Right hindlimb (tissue), 1 donor: ENCODE data around the gene FGFR3.
A peak's percentile ranks its signal among the peaks of the same experiment; 100 is the strongest.

Source experiments
- DNase-seq: peaks from one replicate; pipeline ENCODE4 v3.0.0-alpha.2; 2018

The FGFR3 gene

DNA sequence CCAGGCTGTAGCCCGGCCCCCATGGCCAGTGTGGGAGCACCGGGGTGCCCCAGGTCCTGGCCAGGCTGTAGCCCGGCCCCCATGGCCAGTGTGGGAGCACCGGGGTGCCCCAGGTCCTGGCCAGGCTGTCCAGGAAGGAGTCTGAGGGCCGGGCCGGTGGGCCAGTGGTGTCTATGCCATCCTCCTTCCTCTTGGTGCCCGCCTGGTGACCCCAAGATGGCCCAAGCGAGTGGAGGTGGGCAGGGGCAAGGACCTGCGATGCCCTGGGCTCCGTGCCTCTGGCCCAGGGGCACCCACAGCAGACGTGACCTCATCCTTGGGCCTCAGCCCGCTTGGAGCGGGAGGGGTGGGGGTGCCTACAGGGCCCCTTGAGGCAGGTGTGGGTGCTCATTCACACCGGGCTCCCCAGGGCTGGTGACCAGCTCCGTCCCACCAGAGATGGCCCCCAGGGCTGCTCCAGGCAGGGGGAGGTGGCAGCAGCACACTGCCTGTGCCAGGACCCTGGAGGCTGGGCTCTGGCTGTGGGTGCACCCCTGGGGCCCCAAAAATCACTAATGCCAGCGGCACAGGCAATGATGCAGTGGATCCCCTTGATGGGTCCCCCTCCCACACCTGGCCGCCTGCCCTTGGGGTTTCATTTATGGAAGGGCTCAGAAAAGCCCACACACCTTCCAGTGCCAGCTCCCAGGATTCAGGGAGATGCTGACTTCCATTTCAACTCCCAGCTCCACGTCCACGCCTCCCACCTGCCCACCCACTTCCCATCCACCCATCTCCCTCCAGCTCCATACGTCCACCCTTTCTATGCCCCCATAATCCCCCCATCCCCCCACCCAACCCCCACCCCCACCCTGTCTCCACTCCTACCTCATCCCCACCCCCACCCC lies 36.0 kb upstream of the FGFR3 start:
- peak; percentile 27 for DNase-seq

DNA sequence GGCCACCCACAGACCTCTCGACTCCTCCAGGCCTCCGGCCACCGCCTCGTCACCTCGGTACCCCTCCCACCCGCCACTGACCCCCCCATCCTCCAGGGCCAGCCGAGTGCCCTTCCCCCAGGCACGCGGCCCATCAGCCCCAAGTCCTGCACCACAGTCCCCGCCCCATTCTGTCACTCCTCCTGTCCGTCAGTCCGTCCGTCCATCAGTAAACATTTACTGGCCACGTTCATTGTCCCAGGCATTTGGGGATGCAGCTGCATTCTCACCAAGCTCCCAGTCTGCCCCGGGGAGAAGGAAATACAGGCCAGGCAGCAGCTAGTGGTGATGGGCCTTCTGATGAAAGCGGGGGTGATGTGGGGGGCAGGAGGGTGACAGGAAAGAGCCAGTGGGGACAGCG lies 35.3 kb upstream of the FGFR3 start:
- DNase-seq: no peak

DNA sequence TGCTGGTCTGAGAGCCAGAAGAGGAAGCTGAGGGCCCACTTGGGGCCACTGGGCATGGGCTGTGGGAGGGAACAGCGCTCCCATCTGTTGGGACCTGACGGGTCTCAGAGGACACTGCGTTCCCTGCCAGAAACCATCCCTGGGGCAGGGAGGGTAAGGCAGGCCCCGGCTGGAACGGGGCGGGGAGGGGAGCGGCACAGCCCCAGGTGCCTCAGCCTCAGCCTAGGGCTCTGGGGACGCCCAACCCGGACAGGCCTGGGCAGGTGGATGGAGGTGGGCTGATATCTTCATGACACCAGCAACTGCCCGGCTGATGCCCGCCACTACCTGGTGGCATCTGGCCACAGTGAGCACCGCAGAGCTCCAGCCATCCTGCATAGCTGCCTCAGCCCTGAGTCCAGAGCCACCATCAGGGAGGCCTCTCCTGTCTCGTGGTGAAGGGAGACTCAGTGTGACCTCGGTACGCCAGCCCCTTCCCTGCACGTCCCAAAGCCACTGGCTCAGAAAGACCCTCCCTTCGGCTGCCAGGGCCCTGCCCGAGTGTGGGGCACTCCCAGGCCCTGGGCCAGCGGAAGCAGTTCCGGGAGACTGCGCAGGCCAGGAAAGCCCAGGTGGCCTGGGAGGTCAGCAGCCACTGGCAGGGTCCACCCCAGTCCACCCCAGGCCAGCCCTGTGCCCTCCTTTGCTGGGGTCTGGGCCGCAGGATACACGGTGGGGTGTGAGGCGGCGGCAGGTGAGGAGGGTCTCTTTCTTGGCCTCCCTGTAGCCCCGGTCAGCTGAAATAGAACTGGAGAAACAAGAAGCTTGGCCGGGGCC lies 34.6 kb upstream of the FGFR3 start:
- DNase-seq: no peak

DNA sequence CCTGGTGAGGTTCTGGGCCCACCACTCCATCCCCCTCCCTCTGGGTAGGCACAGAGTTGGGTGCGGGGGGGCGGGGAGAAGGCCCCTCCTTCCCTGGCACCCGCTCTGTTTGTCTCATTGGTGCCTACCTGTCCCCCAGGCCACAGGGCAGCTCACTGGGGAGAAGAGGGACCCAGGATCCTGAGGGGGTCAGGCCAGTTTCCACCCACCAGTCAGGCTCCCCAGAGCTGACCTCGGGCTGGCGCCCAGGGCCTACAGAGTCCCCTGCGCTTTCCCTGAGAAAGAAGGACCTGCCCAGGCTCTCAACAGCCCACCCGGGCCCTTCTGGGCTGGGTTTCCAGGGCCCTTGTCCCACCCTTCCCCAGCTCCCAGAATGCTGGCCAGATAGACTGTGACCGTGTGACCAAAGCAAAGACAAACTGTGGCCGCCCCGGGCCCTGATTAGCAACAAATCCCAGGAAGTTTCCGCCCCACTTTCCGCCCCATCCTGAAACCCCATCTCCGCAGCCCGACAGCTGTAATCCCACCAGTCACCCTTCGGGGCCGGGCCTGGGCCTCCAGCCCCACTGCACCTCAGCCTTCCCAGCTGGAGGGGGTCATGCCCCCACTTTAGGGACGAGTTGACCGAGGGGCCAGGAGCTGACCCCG lies 33.8 kb upstream of the FGFR3 start:
- no peak for DNase-seq

DNA sequence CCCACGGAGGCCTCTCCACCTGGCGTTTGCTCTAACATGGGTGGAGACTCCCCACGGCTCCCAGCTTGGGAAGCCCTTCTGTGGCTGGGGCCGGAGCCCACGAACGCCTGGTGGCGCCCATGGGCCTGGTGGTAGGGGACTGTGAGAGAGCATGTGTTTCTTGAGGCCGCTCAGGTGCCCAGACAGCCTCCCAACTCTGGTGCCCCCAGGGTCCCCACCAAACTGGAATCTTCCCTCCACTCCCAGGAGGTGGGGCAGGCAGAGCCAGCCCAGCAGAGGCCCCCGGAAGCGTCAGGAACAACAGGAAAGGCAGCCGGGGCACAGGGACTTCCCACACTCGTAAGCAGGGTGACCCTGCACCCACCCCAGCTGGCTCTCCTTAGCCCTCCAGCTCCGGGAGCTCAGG lies 33.3 kb upstream of the FGFR3 start:
- DNase-seq: no peak

DNA sequence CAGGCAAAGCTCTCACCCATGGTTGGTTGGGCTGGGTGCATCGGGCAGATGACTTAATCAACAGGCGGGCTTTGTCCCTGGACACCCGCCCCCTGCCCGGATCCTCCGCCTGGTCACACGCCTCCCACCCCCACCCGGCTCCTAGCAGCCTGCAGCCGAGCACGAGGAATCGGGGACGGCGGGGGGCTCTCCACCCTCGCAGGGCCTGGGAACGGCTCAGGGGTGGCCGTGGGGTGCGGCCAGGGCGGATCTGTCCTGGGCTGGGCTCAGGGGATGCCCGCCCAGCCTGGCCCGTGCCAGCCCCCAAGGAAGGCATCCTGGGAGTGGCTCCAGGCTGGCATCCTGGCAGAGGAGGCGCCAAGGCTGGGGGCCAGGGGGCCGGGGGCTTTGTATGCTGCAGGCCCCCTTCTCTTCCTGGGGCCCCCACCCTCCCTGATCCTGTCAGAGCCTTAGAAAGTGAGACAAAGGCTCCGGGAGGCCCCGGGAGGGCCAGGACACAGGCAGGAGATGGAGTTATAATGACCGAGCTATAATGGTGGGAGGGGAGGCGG lies 32.5 kb upstream of the FGFR3 start:
- DNase-seq: no peak

DNA sequence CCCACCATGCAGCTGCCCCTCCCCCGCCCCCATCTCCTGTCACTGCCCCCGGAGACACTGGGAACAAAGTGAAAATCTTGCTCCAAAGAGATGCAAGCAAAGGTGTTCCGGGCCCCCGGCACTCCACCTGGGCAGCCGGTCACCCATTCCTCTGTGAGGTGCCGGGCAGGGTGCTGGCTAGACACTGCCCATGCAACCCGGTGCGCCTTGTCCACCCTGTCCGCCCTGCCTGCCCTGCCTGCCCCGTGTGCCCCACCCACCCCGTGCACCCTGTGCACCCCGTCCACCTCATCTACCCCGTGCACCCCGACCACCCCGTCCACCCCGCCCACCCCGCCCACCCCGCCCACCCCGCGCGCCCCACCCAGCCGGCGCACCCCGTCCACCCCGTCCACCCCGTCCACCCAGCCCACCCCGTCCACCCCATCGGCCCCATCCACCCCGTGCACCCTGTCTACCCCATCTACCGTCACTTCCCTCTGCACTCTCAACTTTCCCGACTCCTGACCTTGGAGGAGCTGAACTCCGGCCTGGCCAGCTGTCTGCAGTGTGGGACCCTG lies 31.9 kb upstream of the FGFR3 start:
- no peak for DNase-seq

DNA sequence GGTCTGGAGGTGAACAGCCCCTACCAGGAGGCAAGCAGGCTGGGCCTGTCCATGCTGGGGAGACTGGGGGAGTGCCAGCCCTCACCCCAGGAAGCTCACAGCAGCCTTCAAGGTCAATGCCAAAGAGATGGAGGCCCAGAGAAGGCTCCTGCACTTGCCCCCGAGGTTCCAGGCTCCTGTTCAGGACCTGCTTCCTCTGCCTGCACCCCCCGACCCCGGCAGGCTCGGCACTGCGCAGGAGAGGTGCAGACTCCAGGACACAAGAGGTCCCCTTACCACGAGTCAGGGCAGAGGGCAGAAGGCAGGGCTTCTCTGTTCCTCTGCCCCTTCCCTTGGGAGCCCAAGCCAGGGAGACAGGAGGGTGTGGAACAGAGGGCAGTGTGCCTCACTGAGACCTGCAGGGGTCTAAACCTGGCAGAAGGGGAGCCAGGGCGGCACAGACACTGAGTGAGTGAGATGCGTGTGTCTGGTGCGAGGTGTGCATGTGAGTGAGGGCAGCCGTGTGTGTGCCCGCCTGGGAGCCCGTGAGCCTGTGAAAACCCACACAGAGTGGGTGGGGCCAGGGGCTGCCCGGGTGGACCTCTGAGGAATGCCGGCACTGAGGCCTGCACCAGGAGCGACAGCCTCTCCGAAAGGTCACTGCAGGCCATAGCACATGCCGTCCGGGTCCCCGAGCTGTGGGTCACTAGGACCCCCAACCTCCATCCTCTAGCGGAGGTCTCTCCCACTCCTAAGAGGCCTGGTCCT lies 30.7 kb upstream of the FGFR3 start:
- DNase-seq: no peak

DNA sequence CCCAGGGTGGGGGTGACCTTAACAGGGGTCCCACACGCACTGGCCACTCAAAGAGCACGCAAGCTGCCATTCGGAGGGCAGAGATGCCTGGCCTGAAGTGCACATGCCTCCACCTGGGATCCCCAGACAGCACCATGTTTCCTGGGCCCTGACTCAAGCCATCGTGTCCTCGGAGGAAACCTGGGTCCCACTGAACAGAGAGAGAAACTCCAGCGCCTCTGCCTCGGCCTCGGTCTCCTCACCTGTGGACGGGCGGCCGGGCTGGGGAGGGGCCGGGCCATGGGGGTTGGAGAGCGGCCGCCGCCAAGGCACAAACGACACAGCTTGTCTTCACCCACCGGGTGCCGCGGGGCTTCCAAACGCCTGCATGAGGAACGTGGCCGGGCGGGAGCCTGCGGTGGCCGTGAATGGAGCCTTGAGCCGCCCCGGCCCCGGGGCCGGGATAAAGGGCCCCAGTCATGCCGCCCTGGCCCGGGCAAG lies 30.0 kb upstream of the FGFR3 start:
- DNase-seq: no peak

DNA sequence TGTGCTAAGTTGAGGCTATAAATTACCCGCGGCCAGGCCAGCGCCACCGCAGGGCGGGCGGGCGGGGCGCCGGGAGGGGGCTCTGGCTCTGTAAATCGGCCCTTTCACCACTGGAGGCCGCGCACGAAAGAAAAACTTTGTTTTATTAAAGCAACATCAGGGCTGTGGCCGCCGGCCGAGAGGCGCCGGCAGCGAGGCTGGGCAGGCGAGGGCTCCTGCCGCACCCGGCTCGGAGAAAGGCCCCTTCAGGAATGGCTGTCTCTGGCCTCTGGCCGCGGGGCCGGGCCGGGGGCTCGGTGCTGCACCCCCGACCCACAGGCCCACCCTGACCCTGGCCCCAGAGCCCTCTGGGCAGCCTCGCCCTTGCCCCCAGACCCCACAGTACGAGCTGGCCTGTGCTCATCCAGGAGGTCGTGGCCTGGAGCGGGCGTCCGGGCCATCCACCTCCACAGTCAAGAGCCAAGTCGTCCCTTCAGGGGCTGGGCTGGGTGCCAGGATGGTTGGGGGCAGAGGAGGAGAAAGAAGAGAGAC lies 29.5 kb upstream of the FGFR3 start:
- DNase-seq: peak; percentile 82

DNA sequence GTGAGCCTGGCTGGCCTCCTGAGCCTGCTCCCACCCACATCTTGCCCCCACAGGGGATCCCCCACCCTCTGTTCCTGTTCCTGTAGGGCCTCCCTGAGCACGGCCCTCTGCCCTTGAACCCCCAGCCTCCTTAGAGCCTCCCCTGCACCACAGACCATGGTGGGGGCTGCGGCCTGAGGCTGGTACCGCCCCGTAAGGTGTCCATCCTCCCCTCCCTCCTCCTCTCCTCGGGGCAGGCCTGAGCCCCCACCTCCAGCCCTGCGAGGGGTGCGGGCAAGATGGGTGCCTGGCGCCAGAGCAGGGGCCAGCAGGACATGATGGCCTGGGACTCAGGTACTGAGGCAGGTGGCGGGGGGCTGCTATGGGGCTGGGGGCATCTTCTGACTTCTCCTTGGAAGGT lies 28.4 kb upstream of the FGFR3 start:
- no peak for DNase-seq

DNA sequence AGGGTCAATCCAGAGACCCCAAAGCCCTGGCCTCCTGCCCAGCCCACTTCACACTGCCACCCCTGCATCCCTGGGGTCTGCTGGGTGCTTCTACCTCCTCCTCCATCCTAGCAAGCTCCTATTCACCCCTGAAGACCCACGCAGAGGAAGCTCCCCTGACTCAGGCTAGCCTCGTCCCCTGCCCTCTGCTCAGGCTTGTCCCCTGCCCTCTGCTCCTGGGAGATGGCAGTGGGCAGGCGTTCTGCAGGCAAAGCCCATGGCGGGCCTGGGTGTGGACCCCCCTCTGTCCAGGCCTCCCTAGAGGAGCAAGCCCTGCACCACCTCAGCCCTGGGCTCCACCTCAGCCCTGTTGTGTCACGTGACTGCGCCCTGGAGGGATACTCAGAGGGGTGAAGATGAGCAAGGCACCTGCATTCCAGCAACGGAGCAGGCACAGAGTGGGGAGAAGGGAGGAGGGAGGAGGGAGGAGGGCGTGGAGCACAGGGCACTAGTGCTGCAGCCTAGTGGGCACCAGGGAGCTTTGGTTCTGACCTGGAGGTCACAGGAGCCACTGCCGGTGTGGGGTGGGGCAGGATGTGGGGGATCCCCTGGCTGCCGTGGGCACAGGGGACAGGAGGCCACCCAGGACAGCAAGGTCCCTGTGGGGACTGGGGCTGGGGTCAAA lies 27.6 kb upstream of the FGFR3 start:
- no peak for DNase-seq

DNA sequence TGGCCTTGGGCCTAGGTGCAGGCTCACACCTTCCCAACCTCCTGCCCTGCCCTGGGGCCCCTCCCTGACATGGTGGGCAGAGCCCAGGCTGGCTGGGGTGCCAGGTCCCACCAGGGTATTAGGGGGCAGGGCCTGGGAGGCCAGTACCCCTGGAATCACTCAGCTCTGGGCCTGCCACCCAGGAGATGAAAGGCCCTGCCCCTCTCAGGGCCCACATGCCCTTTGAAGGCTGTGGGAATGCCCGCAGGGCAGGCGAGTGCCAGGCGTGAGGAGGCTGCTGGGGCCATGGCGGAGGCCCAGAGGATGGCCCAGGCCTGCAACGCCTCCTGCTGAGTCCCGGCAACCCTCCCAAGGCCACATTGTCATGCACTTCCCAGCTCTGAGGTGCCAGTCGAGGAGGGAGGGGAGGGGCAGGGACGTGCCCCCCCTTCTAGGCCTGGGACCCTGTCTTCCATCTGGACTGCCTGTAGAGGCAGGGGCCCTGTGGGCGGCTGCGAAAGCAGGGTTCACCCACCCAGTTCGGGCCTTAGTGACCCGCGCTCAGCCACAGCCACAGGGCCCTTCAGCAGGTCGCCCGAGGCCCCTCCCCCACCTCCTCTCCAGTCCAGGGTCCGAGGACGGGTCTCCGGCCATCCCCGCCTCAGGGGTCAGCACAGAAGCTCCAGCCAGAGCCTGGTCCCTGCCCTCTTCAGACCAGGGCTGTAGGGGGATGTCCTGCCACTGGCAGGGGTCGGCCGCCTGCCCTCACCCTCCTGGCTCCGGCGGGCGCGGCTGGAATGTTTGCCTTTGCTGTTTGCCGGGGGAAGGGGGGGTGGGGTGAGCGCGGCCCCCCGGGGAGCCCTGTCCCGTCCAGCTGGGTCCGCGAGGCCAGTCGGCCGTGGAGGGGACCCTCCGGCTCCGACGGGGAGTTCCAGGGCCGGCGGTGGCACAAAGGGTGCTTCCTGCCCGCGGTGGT lies 26.7 kb upstream of the FGFR3 start:
- DNase-seq: no peak

DNA sequence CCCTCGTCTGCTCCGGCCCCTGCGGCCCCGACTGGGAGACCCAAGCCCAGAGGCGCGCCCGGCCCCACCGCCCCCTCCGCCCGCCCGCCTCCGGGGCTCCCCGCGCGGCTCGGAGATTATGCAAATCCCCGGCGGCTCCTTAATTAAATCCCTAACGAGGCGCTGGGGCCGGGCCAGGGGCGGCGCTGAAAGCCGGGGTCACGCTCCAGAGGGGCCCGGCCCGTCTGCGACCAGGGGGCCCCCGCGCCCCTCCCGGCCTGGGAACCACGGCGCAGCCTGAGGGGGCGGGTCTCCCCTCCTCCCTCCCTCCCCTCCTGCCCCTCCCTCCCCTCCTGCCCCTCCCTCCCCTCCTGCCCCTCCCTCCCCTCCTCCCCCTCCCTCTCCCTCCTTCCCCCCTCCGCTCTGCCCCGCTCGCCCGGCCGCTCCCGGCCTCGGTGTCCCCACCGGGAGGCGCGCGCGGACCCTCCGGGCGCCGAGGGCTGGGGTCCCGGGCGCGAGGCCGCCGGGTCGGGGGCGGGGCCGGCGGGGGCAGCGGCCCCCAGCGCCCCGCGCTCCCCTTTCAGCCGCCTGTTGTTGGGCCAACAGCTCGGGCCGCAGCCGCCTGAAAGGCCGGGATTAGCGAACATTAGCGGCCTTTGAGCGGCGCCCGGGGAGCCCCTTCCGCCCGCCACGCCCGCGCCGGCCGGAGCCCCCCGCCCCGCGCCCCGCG lies 25.9 kb upstream of the FGFR3 start:
- no peak for DNase-seq

DNA sequence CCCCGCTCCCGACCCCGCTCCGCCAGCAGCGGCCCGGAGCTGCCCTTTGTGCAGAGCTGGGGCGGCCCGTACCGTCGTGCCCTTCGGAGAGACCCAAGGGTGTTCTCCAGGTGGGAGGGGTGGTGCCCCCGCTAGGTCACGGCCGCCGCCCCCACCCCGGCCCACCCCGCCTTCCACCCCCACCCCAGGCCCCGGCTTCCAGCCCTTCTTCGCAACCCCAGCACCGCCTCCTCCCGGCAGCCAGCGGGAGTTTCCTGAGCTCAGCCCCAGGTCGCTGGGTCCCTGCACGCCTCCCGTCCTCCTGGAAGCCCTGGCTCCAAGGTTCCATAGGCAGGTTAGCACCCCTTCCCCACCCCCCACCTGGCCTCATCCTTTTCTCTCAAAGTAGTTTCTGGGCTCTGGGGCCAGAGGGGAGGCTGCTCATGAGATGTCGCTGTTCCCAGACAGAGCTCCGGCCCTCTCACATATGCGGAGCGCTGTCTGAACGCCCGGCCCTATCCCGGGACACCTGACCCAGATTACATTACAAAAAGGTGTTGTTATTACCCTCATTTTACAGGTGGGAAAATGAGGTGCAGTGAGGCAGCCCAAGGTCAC lies 25.2 kb upstream of the FGFR3 start:
- no peak for DNase-seq

DNA sequence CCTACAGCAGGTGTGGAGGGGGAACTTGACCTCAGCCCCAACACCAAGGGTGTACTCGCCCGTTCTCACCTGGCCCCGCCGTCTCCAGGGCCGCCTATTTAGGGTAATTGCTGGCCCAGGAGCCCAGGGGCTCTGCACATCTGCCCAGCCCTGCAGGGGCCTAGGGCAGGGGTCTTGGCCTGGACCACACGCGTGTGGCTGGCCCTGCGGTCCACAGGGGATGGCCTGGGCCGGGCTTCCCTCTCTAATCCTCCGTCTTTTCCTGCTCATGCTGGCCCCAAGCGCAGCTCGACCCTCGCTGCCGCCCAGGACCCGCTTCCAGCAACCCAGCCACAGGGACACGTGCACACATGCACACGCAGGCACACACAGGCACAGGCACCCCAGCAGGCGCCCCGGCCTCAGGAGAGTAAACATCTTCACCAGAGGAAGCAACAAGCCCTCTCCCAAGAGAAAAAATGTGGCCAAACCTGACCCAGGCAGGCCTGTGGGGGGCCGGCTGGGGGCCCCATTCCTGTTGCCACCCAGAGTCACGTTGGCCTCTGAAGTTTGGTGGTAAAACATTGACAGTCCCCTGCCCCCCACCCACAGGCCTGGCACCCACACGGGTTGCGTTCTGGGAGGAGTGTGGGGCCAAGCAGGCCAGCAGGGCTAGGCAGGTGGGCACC lies 24.6 kb upstream of the FGFR3 start:
- no peak for DNase-seq

DNA sequence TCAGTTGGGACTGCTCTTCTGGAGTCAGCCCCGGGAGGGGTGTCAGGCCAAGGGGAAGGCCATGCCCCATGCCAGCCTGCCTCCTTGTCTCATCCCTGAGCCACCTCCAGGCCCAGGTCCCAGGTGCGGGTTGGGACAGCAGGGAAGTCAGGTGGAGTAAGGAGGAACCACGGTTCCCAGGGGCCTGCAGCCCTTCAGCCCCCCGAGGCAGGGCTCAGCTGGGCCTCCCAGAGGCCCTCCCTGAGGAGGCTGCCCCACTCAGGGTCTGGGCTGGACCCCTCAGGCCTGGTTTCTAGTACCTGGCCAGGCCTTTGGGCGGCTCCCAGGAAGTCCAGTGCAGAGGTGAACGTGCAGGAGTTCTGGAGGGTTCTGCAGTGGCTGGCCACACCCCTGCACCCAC lies 23.4 kb upstream of the FGFR3 start:
- DNase-seq: no peak

DNA sequence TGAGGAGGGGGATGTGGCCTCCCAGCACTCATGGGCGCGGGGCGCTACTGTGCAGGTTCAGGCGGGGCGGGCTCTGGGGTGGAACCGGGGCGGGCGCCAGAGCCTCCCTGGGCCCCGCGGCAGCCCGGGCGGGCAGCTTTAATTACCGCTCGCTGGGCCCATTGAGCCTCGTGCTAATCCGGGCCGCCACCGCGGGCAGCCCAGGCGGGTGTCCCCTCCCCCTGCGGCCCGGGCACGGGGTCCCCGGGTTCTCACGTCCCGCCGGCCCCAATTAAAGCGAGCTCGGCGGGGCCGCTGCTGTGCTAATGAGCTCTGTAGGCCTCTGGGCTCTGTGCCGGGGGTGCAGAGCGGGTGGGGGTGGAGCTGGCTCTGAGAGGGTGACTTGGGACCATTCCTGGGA lies 22.8 kb upstream of the FGFR3 start:
- no peak for DNase-seq
